HepG2 (cell line): ENCODE results near the gene ILDR1. TPM values are rescaled to one million over a fixed set of nuclear protein-coding genes. Genes with fewer than 3 reads are reported as not detected.

ENCODE experiments used
- ATAC-seq: fragments of 200-7000 bp; cut with Tn5 transposase; 3 replicates; pipeline ENCODE4 v1.9.1; 2020; ENCODE audit warnings: mild to moderate bottlenecking, moderate library complexity
- BruUV-seq: library from RNA; stranded (reverse); fragments of 400-500 nt; replicated peaks from 2 replicates; lab custom pipeline; 2021; lab: Mats Ljungman, UMichigan
- CTCF ChIA-PET: fragments of 300-600 bp; formaldehyde crosslinking; extraction: SDS; loops from one replicate; lab custom pipeline; 2021; ENCODE audit warnings: low total read pairs, inconsistent platforms, low intra/inter-chr PET ratio; lab: Yijun Ruan, JAX
- POLR2A ChIA-PET: fragments of 350-600 bp; sonication (Branson Sonifier 250); formaldehyde crosslinking; loops from one replicate; lab custom pipeline; 2020; ENCODE audit warnings: antibody characterized with exemption, inconsistent platforms; lab: Yijun Ruan, JAX
- DNase-seq: peaks from one replicate; pipeline ENCODE4 v3.0.0-alpha.2; 2015; ENCODE audit warnings: low spot score
- FAIRE-seq: peaks from 3 replicates; lab custom pipeline; 2011; peaks lifted over from hg19 to GRCh38; lab: Jason Lieb, UNC
- H2AFZ ChIP-seq: one replicate; pipeline ENCODE4 v1.6.1; 2011; ENCODE audit warnings: low read length, inconsistent platforms
- H3K27ac ChIP-seq: fragments of 300-600 bp; 3 replicates; pipeline ENCODE4 v1.8.0; 2011; ENCODE audit warnings: mixed run types, mild to moderate bottlenecking, mixed read lengths, low read length, inconsistent platforms; ENCODE audit not compliant: insufficient read depth; ENCODE audit errors: extremely low read length
- H3K27me3 ChIP-seq, 2 experiments: fragments of 200-600 bp in 1 of 2; 2 replicates in 1 of 2; 3 replicates in 1 of 2; pipeline versions ENCODE4 v1.6.0 to v1.8.0; 2011; ENCODE audit warnings: low read length in 2 of 2, mild to moderate bottlenecking in 2 of 2, moderate library complexity in 2 of 2, inconsistent platforms in 1 of 2; ENCODE audit not compliant: insufficient read depth in 2 of 2, control insufficient read depth in 1 of 2
- H3K36me3 ChIP-seq, 2 experiments: fragments of 200-600 bp in 1 of 2; replicated peaks in 1 of 2; 2 replicates in 1 of 2; 3 replicates in 1 of 2; pipeline versions ENCODE4 v1.5.1 to v1.8.0; 2011; ENCODE audit warnings: low read length in 2 of 2, inconsistent platforms in 1 of 2; ENCODE audit not compliant: insufficient read depth in 2 of 2, control insufficient read depth in 1 of 2
- H3K4me1 ChIP-seq: 2 replicates; pipeline ENCODE4 v1.5.1; 2012; ENCODE audit warnings: low read length, inconsistent platforms; ENCODE audit not compliant: insufficient read depth
- H3K4me2 ChIP-seq: 2 replicates; pipeline ENCODE4 v1.6.0; 2011; ENCODE audit warnings: low read depth, low read length, inconsistent platforms
- H3K4me3 ChIP-seq, 3 experiments: fragments of 200-600 bp in 1 of 3; sonication (generic), shearing (Covaris generic) in 1 of 3; replicated peaks in 1 of 3; 2 replicates each; pipeline ENCODE4 v1.5.1; 2011 to 2016; ENCODE audit warnings: low read length in 3 of 3, inconsistent platforms in 2 of 3, low read depth in 2 of 3, mild to moderate bottlenecking in 2 of 3, control low read depth in 1 of 3, mixed read lengths in 1 of 3; ENCODE audit not compliant: insufficient read depth in 1 of 3
- H3K79me2 ChIP-seq: one replicate; pipeline ENCODE4 v1.6.1; 2011; ENCODE audit warnings: low read length, inconsistent platforms; ENCODE audit not compliant: insufficient read depth
- H3K9ac ChIP-seq: 2 replicates; pipeline ENCODE4 v1.6.0; 2011; ENCODE audit warnings: mild to moderate bottlenecking, low read depth, low read length, inconsistent platforms; ENCODE audit not compliant: insufficient read depth
- H3K9me3 ChIP-seq: 2 replicates; pipeline ENCODE4 v1.5.1; 2012; ENCODE audit warnings: mild to moderate bottlenecking, low read length
- H4K20me1 ChIP-seq: 2 replicates; pipeline ENCODE4 v1.6.0; 2011; ENCODE audit warnings: inconsistent platforms, mild to moderate bottlenecking, low read length, moderate library complexity; ENCODE audit not compliant: insufficient read depth
- HOXA5 ChIP-seq: sonication (generic); formaldehyde crosslinking; IDR thresholded peaks from 2 replicates; pipeline ENCODE4 v1.4.0; 2020; ENCODE audit warnings: missing genetic modification reagents
- MTF2 ChIP-seq: sonication (generic); formaldehyde crosslinking; IDR thresholded peaks from 2 replicates; pipeline ENCODE4 v1.5.0; 2020; ENCODE audit warnings: missing genetic modification reagents, borderline replicate concordance
- SRY ChIP-seq: sonication (generic); formaldehyde crosslinking; IDR thresholded peaks from 2 replicates; pipeline ENCODE4 v1.8.0; 2022; ENCODE audit warnings: mild to moderate bottlenecking, missing genetic modification reagents
- ZNF530 ChIP-seq: sonication (generic); formaldehyde crosslinking; IDR thresholded peaks from 2 replicates; pipeline ENCODE4 v1.5.0; 2020; ENCODE audit warnings: low read depth, mild to moderate bottlenecking, missing genetic modification reagents
- ZNF552 ChIP-seq: sonication (generic); formaldehyde crosslinking; IDR thresholded peaks from 2 replicates; pipeline ENCODE4 v1.9.0; 2022; ENCODE audit warnings: missing genetic modification reagents, mild to moderate bottlenecking, borderline replicate concordance
- ZNF747 ChIP-seq: sonication (generic); formaldehyde crosslinking; IDR thresholded peaks from 2 replicates; pipeline ENCODE4 v1.8.1; 2023; ENCODE audit warnings: missing genetic modification reagents, mild to moderate bottlenecking, borderline replicate concordance
- WGBS: methylation state at CpG from one replicate; pipeline ENCODE4 v1.1.6; 2017; ENCODE audit warnings: low lambda C conversion rate; 5-methylcytosine and 5-hydroxymethylcytosine counted together
- in situ Hi-C: cut with HindIII; loops from 2 replicates; pipeline ENCODE4 v1.10.0; 2017; ENCODE audit warnings: low pct_unique_long_range_greater_than_20kb; ENCODE audit not compliant: extremely low pct_ligation_motif_present
- intact Hi-C: fragments of 100-400 bp; cut with micrococcal nuclease; formaldehyde crosslinking; loops from one replicate; pipeline ENCODE4 v1.10.0; 2022; ENCODE audit not compliant: unreplicated experiment
- polyA plus RNA-seq, 8 experiments: library from polyadenylated mRNA; depleted of rRNA in 3 of 8; stranded (reverse) in 7 of 8; unstranded in 1 of 8; fragments of >200 nt; fragmentation: Illumina TruSeq in 4 of 8; extraction: Trizol in 4 of 8; gene quantifications; 2 replicates each; pipeline versions ENCODE4 v1.2.1 to v1.2.3, GENCODE V29; 2011 to 2016; ENCODE audit warnings: low read depth in 4 of 8, missing spikeins in 1 of 8, mixed read lengths in 1 of 8; ENCODE audit not compliant: insufficient read depth in 1 of 8
- total RNA-seq, 5 experiments: library from RNA; depleted of rRNA; stranded (reverse); fragments of >200 nt; fragmentation: Illumina TruSeq; extraction: Trizol; gene quantifications; 2 replicates each; pipeline ENCODE4 v1.2.3, GENCODE V29; 2016; ENCODE audit warnings: low read depth in 1 of 5
- TF ChIP-seq, protein P1 (sequence below): sonication (generic); formaldehyde crosslinking; IDR thresholded peaks from 2 replicates; pipeline ENCODE4 v1.5.0; 2020; ENCODE audit warnings: mild to moderate bottlenecking, missing genetic modification reagents

Gene ILDR1
- total and polyA plus RNA-seq, 2 of the 13 experiments (the other 11 are each of a cell fraction or from before 2014, with no cell fraction given): not detected

- H2AFZ ChIP-seq: no peak overlapping the region
- CTCF ChIA-PET: no interaction called here
- no peak overlapping the region for H3K4me2 ChIP-seq
- DNase-seq (no peak), FAIRE-seq (no peak), ATAC-seq (no peak)
- H3K36me3 ChIP-seq: no peaks in the 10 kb centered on the region
- no peaks in the 10 kb centered on the region for H3K79me2 ChIP-seq
- peaks cover 5% of the 10 kb centered on the region; the same call in 1 of the 2 replicates for H3K9me3 ChIP-seq
- POLR2A ChIA-PET: no interaction called here
- BruUV-seq: no TSS peak
- intact Hi-C loops: no loop called here
- H3K9ac ChIP-seq: no peak overlapping the region
- no peaks in the 10 kb centered on the region for H3K4me1 ChIP-seq
- H4K20me1 ChIP-seq: no peaks in the 10 kb centered on the region
- 0% methylated on average over 1 of the region's 1 CpG for WGBS
- no peak overlapping the region for H3K27ac ChIP-seq
- in situ Hi-C loops: no loop called here
- no peak for TF ChIP-seq HOXA5 (CRISPR knock-in tag)
- TF ChIP-seq, protein P1, sequence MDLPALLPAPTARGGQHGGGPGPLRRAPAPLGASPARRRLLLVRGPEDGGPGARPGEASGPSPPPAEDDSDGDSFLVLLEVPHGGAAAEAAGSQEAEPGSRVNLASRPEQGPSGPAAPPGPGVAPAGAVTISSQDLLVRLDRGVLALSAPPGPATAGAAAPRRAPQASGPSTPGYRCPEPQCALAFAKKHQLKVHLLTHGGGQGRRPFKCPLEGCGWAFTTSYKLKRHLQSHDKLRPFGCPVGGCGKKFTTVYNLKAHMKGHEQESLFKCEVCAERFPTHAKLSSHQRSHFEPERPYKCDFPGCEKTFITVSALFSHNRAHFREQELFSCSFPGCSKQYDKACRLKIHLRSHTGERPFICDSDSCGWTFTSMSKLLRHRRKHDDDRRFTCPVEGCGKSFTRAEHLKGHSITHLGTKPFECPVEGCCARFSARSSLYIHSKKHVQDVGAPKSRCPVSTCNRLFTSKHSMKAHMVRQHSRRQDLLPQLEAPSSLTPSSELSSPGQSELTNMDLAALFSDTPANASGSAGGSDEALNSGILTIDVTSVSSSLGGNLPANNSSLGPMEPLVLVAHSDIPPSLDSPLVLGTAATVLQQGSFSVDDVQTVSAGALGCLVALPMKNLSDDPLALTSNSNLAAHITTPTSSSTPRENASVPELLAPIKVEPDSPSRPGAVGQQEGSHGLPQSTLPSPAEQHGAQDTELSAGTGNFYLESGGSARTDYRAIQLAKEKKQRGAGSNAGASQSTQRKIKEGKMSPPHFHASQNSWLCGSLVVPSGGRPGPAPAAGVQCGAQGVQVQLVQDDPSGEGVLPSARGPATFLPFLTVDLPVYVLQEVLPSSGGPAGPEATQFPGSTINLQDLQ: no peak
- TF ChIP-seq ZNF747 (CRISPR knock-in tag): no peak
- no peak for TF ChIP-seq SRY
- TF ChIP-seq ZNF530 (CRISPR knock-in tag): no peak
- no peak for TF ChIP-seq MTF2 (CRISPR knock-in tag)
- TF ChIP-seq ZNF552: no peak
- no peak overlapping the region for H3K4me3 ChIP-seq
- H3K27me3 ChIP-seq: no peaks in the 10 kb centered on the region
Observed at GRCh38 chr3:121975702-121976302, 46.2 kb downstream of the ILDR1 start.
